Memory B cell (primary cell): ENCODE measurements around the gene CDT1.
A peak's percentile ranks its signal among the peaks of the same experiment; 100 is the strongest.

Experiments
- ATAC-seq: fragments of 150-1000 bp; cut with Tn5 transposase; 2 replicates; pipeline ENCODE4 v1.10.0; 2021; ENCODE audit warnings: low read depth, mild to moderate bottlenecking, moderate library complexity
- DNase-seq, 2 donors: peaks; one replicate each; pipeline ENCODE4 v3.0.0; 2022; ENCODE audit warnings: low spot score in 2 of 2
- H3K27ac Mint-ChIP-seq: one replicate; pipeline ENCODE4 v1.8.0; 2022; ENCODE audit warnings: mild to moderate bottlenecking, moderate library complexity, mixed read lengths
- H3K27me3 Mint-ChIP-seq: one replicate; pipeline ENCODE4 v1.8.0; 2022; ENCODE audit warnings: mixed read lengths
- H3K36me3 Mint-ChIP-seq: one replicate; pipeline ENCODE4 v1.8.0; 2022; ENCODE audit warnings: mild to moderate bottlenecking, mixed read lengths
- H3K4me1 Mint-ChIP-seq: one replicate; pipeline ENCODE4 v1.8.0; 2022; ENCODE audit warnings: mixed read lengths
- H3K4me3 Mint-ChIP-seq: one replicate; pipeline ENCODE4 v1.8.0; 2022; ENCODE audit warnings: mild to moderate bottlenecking, moderate library complexity, mixed read lengths
- H3K9me3 Mint-ChIP-seq: one replicate; pipeline ENCODE4 v1.8.0; 2022; ENCODE audit warnings: mixed read lengths

Gene CDT1

DNA sequence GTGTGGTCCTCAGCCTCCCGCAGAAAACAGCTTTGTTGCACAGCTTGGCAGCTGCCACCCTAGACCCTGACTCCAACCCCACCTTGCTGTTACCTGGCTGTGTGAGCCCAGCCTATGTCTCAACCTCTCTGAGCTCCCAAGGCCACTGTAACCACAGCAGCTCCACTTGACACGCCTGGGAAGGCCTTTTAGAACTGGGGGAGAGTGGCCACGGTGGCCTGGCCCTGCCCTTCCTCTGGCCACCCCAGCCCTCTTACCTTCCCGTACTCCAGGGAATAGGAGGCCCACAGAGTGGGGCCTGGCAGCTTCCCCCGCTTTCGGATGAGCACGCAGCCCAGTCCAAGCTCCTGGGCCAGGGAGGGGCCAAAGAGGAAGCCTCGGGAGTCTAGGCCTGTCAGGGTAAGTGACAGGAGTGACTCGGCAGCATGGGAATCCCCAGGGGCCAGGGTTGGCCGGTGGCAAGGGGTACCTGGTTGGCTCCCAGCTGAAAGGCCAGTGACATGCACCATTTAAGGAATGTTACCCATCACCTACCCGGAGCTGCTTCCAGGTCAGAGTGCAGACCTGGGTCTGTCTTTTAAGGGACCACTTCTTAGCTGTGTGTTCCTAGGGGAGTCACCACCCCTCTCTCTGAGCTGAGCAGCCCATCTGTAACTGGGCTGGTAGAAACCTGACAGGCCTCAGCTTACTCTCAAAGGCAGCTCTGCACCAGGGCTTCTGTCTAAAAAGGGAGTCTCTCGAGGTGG, 6.8 kb downstream of the CDT1 start:
- DNase-seq: no peak
- peaks cover 1% of the 10 kb centered on the region for H3K36me3 Mint-ChIP-seq
- ATAC-seq: no peak
- H3K4me1 Mint-ChIP-seq: peaks cover 13% of the 10 kb centered on the region
- no peaks in the 10 kb centered on the region for H3K27me3 Mint-ChIP-seq
- no peak overlapping the region for H3K27ac Mint-ChIP-seq
- H3K4me3 Mint-ChIP-seq: peak overlapping the region; percentile 99
- no peaks in the 10 kb centered on the region for H3K9me3 Mint-ChIP-seq

- H3K4me1 Mint-ChIP-seq: peaks cover 13% of the 10 kb centered on the region
- no peaks in the 10 kb centered on the region for H3K27me3 Mint-ChIP-seq
- peaks cover 1% of the 10 kb centered on the region for H3K36me3 Mint-ChIP-seq
- H3K4me3 Mint-ChIP-seq: peak overlapping the region; percentile 99
- DNase-seq: peak in 1 of 2 donors; percentile 41
- ATAC-seq: peak; percentile 41
- H3K9me3 Mint-ChIP-seq: no peaks in the 10 kb centered on the region
- peak overlapping the region; percentile 91 for H3K27ac Mint-ChIP-seq
These were observed 7.6 kb downstream of the CDT1 start for GRCh38 chr16:88810912-88811768.

- Mint-ChIP-seq H3K9me3 (no peaks in the 10 kb centered on the region), H3K27ac (peak within 1 kb of the TSS; percentile 91), H3K36me3 (peaks cover 1% of the 10 kb centered on the region), H3K4me1 (peaks cover 13% of the 10 kb centered on the region), H3K4me3 (peak within 1 kb of the TSS; percentile 99), H3K27me3 (no peaks in the 10 kb centered on the region)
- DNase-seq (peak; percentile 99 to 100), ATAC-seq (peak; percentile 82)
These were observed 8.4 kb downstream of the CDT1 start, which contains the start of gene APRT for GRCh38 chr16:88811769-88812512. Gene APRT (minus strand): TSS chr16:88811928. CDS start chr16:88811899, 29 bp downstream.

DNA sequence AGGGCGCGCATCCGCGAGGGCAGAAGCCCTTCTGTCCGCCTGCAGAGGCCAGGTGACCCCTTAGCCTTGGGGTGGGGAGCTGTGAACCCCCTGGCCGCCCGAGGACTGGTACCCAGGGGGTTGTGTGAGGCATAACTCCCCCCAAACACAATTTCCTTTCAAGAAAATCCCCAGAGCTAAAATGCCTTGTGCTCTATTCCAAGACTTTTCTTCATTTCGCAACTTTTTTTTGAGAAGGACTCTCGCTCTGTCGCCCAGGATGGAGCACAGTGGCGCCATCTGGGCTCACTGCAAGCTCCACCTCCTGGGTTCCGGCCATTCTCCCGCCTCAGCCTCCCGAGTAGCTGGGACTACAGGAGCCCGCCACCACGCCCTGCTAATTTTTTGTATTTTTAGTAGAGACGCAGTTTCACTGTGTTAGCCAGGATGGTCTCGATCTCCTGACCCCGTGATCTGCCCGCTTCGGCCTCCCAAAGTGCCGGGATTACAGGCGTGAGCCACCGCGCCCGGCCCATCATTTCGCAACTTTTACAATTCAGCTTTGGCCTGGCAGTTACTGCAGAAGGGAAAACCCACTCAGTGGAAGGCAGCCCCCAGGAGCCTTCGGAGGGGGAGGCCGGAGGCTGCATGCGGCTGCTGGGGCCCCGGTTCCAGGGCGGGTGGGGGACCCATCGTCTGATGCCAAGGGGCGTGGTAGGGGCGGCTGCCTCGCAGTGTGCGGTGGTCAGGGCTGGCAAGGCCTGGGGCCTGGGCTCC, 9.1 kb downstream of the CDT1 start:
- ATAC-seq (no peak), DNase-seq (no peak)
- Mint-ChIP-seq H3K36me3 (peaks cover 1% of the 10 kb centered on the region), H3K4me3 (peak overlapping the region; percentile 79), H3K4me1 (peaks cover 13% of the 10 kb centered on the region), H3K9me3 (no peaks in the 10 kb centered on the region), H3K27me3 (no peaks in the 10 kb centered on the region), H3K27ac (peak overlapping the region; percentile 50)

GRCh38 chr16:88813269-88814143, 9.9 kb downstream of the CDT1 start:
- Mint-ChIP-seq H3K27ac (no peak overlapping the region), H3K9me3 (no peaks in the 10 kb centered on the region), H3K4me3 (no peak overlapping the region), H3K36me3 (peaks cover 1% of the 10 kb centered on the region), H3K27me3 (no peaks in the 10 kb centered on the region), H3K4me1 (peaks cover 13% of the 10 kb centered on the region)
- DNase-seq: no peak
- no peak for ATAC-seq

DNA sequence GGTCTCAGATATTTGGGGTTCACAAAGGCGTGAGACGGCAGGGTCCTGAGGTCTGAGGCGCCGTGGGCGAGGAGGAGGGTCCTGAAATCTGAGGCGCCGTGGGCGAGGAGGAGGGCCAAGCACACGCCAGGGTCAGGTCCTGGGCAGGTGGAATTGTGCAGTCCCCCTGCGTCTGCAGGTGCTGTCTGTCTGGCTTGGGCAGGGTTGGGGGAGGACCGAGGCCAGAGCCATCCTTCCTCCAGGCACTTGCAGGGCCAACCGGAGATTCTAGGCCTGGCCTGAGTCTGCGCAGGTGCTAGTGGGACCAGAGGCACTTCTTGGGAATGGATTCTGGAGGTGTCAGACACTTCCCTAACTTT, 10.5 kb downstream of the CDT1 start:
- Mint-ChIP-seq H3K27me3 (no peaks in the 10 kb centered on the region), H3K36me3 (peaks cover under 1% of the 10 kb centered on the region), H3K27ac (no peak overlapping the region), H3K4me1 (peaks cover 11% of the 10 kb centered on the region), H3K9me3 (no peaks in the 10 kb centered on the region), H3K4me3 (no peak overlapping the region)
- DNase-seq: no peak
- ATAC-seq: no peak

- Mint-ChIP-seq H3K36me3 (no peaks in the 10 kb centered on the region), H3K9me3 (no peaks in the 10 kb centered on the region), H3K27ac (no peak overlapping the region), H3K4me3 (no peak overlapping the region), H3K27me3 (no peaks in the 10 kb centered on the region), H3K4me1 (peaks cover 8% of the 10 kb centered on the region)
- DNase-seq (no peak), ATAC-seq (no peak)
These were observed 11.6 kb downstream of the CDT1 start for GRCh38 chr16:88815227-88815626.

DNA sequence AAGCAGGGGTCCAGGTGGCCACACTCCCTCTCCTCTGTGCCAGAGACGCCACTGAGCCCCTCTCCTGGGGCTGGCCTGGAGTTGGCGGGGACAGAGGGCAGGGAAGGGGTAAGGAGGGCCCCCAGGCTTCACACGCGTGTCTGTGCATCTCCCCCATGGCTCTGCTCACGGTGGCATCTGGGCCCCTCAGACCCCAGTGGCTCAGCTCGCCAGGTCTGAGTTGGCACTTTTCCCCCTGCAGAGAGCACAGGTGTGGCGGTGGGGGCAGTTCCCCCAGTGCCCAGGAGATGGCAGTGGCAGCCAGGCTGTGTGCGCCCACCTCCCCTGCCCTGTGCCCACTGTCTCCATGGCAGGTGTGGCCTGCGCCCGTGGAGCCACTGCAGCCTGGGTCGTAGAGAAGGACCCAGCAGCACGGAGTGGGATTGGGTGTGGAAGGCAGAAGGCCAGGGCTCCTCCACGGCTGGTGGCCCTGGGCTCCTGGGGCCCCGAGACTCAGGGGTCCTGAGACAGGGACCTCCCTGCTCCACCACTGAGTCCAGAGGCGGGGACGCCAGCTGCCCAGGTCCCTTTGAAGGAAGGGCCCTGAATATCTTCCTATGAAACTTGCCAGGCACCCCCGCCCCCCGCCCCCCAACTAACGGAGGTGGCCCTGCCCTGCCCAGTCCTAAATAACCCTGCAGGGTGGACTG, 12.5 kb downstream of the CDT1 start:
- DNase-seq (peak; percentile 55 to 67), ATAC-seq (peak; percentile 20)
- H3K27ac Mint-ChIP-seq: no peak overlapping the region
- H3K4me1 Mint-ChIP-seq: peaks cover 6% of the 10 kb centered on the region
- H3K27me3 Mint-ChIP-seq: no peaks in the 10 kb centered on the region
- no peak overlapping the region for H3K4me3 Mint-ChIP-seq
- no peaks in the 10 kb centered on the region for H3K36me3 Mint-ChIP-seq
- no peaks in the 10 kb centered on the region for H3K9me3 Mint-ChIP-seq

DNA sequence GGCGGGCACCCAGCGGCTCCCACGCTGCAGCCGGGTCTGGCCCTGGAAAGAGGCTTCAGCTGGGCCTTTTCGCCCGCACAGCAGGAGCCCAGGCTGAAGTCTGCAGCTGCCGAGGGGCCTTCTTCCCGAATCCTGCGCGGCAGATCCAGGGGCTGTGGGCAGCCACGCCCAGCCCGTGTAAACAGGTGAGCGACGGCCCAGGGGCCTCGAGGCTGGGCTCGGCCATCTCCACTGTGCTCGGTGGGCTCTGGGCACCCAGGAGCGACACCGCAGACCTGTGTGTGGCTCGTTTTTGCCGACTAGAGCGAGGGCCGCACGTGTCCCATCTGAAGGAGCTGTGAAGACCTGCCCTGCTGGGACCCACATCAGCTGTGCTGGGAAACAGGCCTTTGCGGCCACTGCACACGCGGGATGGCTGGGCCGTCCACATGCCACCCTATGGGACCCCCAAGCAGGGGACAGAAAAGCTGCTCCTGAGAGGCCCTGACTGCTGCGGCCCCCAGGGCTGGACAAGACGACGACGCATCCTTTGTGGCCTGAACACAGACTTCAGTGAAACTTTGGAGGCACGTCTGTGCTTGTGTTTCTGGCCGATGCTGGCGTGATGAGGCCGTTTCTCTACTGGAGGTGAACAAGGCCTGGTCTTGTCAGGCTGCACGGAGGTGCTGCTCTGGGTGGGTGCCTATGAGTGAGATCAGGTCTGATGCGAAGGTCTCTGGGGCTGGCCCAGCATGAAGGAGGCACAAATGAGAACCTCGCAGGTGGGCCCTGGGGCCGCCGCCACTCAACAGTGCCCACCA, 13.3 kb downstream of the CDT1 start:
- DNase-seq: no peak
- Mint-ChIP-seq H3K4me3 (no peak overlapping the region), H3K27me3 (no peaks in the 10 kb centered on the region), H3K27ac (no peak overlapping the region), H3K9me3 (no peaks in the 10 kb centered on the region), H3K36me3 (no peaks in the 10 kb centered on the region), H3K4me1 (peaks cover 5% of the 10 kb centered on the region)
- ATAC-seq: no peak

DNA sequence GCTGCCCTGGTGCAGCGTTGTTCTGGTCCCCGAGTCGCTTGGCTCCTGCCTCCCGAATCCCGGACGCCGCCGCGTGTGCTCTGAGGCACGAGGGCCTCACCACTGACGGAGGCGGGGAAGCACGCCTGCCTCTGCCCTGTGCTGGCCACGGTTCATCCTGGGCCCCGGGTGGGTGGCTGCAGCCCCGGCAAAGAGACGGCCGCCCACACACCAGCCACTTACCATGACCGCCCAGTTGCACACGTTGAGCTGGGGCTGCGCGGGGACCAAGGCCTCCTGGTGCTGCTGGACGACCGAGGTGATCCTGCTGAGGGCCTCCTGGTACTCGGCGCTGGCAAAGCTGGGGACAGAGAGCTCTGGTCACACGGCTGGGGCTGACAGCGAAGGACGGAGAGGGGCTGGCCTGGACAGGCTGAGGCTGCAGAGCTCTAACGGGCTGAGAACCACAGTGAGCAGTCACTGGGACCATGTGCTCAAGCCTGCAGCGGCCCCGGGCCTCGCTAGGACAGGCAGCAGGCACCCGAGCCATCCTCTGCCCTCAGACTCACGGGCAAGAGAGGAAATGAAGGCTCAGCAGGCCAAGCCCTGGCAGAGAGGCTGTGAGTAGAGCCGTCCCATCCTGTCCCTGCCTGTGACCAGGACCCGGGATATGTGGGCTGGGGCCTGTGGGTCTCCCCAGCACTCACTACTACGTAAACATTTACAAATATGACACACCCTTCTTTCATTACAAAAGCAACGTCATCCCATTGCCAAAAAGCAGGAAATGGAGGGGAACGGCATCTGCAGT, 14.4 kb downstream of the CDT1 start:
- ATAC-seq (no peak), DNase-seq (no peak)
- H3K36me3 Mint-ChIP-seq: peaks cover under 1% of the 10 kb centered on the region
- H3K27ac Mint-ChIP-seq: no peak overlapping the region
- no peaks in the 10 kb centered on the region for H3K4me1 Mint-ChIP-seq
- no peaks in the 10 kb centered on the region for H3K9me3 Mint-ChIP-seq
- no peaks in the 10 kb centered on the region for H3K27me3 Mint-ChIP-seq
- H3K4me3 Mint-ChIP-seq: no peak overlapping the region

GRCh38 chr16:88818575-88818874, 14.9 kb downstream of the CDT1 start:
- no peaks in the 10 kb centered on the region for H3K27me3 Mint-ChIP-seq
- DNase-seq (no peak), ATAC-seq (no peak)
- peaks cover 2% of the 10 kb centered on the region for H3K36me3 Mint-ChIP-seq
- H3K27ac Mint-ChIP-seq: no peak overlapping the region
- H3K4me3 Mint-ChIP-seq: no peak overlapping the region
- H3K9me3 Mint-ChIP-seq: no peaks in the 10 kb centered on the region
- H3K4me1 Mint-ChIP-seq: no peaks in the 10 kb centered on the region
